ENCODE results near the gene PCDHGA4.

DNA sequence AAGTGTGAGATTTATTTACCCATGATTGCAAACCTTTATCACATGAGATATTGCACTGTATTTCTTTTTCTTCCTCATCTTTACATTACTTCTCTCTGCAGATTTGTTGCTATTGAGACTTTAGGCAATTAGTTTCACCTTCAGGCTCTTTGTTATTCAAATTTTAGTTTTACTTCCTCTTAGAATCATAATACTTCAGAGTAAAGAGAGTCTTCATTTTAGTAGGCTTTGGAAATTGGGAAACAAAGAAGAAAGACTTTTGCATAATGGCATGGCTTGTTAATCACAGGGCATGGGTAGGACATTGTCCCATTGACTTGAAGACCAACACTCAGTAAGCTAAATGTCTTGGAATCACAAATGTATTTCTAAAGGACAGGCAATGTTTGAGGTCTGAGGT, 7.9 kb downstream of the PCDHGA4 start:
- TF ChIP-seq, protein P1, sequence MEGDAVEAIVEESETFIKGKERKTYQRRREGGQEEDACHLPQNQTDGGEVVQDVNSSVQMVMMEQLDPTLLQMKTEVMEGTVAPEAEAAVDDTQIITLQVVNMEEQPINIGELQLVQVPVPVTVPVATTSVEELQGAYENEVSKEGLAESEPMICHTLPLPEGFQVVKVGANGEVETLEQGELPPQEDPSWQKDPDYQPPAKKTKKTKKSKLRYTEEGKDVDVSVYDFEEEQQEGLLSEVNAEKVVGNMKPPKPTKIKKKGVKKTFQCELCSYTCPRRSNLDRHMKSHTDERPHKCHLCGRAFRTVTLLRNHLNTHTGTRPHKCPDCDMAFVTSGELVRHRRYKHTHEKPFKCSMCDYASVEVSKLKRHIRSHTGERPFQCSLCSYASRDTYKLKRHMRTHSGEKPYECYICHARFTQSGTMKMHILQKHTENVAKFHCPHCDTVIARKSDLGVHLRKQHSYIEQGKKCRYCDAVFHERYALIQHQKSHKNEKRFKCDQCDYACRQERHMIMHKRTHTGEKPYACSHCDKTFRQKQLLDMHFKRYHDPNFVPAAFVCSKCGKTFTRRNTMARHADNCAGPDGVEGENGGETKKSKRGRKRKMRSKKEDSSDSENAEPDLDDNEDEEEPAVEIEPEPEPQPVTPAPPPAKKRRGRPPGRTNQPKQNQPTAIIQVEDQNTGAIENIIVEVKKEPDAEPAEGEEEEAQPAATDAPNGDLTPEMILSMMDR (IDR thresholded peaks at IDR 0.05): no peak
- TF ChIP-seq EZH2 (IDR thresholded peaks at IDR 0.05; ENCODE audit: borderline replicate concordance, insufficient read depth, low read depth, low read length, poor library complexity, severe bottlenecking): no peak
